Suprapubic skin (tissue), 4 donors: ENCODE data around the gene KRTAP9-1. TPM values are rescaled to one million over a fixed set of nuclear protein-coding genes. Genes with fewer than 3 reads are reported as not detected.

ENCODE experiments used
- DNase-seq, 2 donors: peaks; one replicate each; pipeline ENCODE4 v3.0.0-alpha.2; 2019; ENCODE audit warnings: low spot score in 2 of 2
- H3K27ac ChIP-seq: fragments of 200-600 bp; sonication (generic); one replicate; pipeline ENCODE4 v1.5.1; 2019
- H3K27me3 ChIP-seq: fragments of 200-600 bp; sonication (generic); one replicate; pipeline ENCODE4 v1.5.1; 2019
- H3K36me3 ChIP-seq: fragments of 200-600 bp; sonication (generic); one replicate; pipeline ENCODE4 v1.5.1; 2019
- H3K4me1 ChIP-seq: fragments of 200-600 bp; sonication (generic); one replicate; pipeline ENCODE4 v1.5.1; 2019
- H3K4me3 ChIP-seq: fragments of 200-600 bp; sonication (generic); one replicate; pipeline ENCODE4 v1.5.1; 2019; ENCODE audit warnings: mild to moderate bottlenecking
- H3K9me3 ChIP-seq: fragments of 200-600 bp; sonication (generic); one replicate; pipeline ENCODE4 v1.5.1; 2019
- EP300 ChIP-seq: sonication (generic); formaldehyde crosslinking; IDR thresholded peaks from one replicate; pipeline ENCODE4 v1.6.1; 2017; ENCODE audit warnings: antibody characterized with exemption
- POLR2A ChIP-seq, 2 donors: fragments of 450-650 bp; IDR thresholded peaks; one replicate each; pipeline ENCODE4 v1.6.1; 2017; ENCODE audit warnings: antibody characterized with exemption in 2 of 2, mild to moderate bottlenecking in 2 of 2, moderate library complexity in 2 of 2
- POLR2AphosphoS5 ChIP-seq, 3 donors: sonication (generic); formaldehyde crosslinking; IDR thresholded peaks; one replicate each; pipeline ENCODE4 v1.6.1; 2017; ENCODE audit warnings: antibody characterized with exemption in 3 of 3
- WGBS: methylation state at CpG from one replicate; pipeline ENCODE4 v1.1.5; 2018; 5-methylcytosine and 5-hydroxymethylcytosine counted together
- total RNA-seq, 4 donors: library from RNA; depleted of rRNA; stranded (reverse); fragments of >200 nt; gene quantifications; one replicate each; pipeline ENCODE4 v1.1.0, GENCODE V29; 2016
- TF ChIP-seq, protein P1 (sequence below), 2 donors: fragments of 200-600 bp in 1 of 2; fragments of 450-650 bp in 1 of 2; sonication (generic) in 1 of 2; IDR thresholded peaks; one replicate each; pipeline ENCODE4 v1.5.1; 2016 to 2019; ENCODE audit warnings: antibody characterized with exemption in 2 of 2, mild to moderate bottlenecking in 1 of 2, moderate library complexity in 1 of 2

Gene KRTAP9-1
- total RNA-seq, 4 donors from 2014 or later, result 1.1 TPM; not detected in 3

DNA sequence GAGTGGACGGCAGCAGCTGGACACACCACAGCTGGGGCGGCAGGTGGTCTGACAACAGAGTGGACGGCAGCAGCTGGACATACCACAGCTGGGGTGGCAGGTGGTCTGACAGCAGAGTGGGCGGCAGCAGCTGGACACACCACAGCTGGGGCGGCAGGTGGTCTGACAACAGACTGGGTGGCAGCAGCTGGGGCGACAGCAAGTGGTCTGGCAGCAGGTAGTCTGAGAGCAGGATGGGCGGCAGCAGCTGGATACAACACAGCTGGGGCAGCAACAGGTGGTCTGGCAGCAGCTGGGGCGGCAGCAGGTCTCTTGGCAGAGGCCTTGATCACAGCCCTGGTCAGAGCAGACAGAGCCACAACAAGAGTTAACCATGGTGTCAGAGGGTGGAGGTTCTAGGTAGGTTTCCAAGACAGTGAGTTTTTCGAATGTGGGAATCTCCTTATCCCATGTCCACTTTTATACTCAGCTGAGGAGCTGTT lies 5.2 kb upstream of the KRTAP9-1 start, which contains the start of gene KRTAP4-1:
KRTAP4-1 (minus strand) TSS at position 432 of the 482 bp plus-strand sequence; CDS start at position 375, 57 bp downstream.
- no peak for DNase-seq
- no peaks in the 10 kb centered on the region for H3K4me1 ChIP-seq
- no peaks in the 10 kb centered on the region for H3K27me3 ChIP-seq
- no peak within 1 kb of the TSS for H3K27ac ChIP-seq
- 70% methylated on average over 5 of the region's 9 CpGs for WGBS
- TF ChIP-seq POLR2A (IDR thresholded peaks at IDR 0.05), result no peak
- TF ChIP-seq POLR2AphosphoS5 (IDR thresholded peaks at IDR 0.05), result no peak
- TF ChIP-seq EP300, result no peak
- TF ChIP-seq, protein P1, sequence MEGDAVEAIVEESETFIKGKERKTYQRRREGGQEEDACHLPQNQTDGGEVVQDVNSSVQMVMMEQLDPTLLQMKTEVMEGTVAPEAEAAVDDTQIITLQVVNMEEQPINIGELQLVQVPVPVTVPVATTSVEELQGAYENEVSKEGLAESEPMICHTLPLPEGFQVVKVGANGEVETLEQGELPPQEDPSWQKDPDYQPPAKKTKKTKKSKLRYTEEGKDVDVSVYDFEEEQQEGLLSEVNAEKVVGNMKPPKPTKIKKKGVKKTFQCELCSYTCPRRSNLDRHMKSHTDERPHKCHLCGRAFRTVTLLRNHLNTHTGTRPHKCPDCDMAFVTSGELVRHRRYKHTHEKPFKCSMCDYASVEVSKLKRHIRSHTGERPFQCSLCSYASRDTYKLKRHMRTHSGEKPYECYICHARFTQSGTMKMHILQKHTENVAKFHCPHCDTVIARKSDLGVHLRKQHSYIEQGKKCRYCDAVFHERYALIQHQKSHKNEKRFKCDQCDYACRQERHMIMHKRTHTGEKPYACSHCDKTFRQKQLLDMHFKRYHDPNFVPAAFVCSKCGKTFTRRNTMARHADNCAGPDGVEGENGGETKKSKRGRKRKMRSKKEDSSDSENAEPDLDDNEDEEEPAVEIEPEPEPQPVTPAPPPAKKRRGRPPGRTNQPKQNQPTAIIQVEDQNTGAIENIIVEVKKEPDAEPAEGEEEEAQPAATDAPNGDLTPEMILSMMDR (IDR thresholded peaks at IDR 0.05), result no peak
- no peak within 1 kb of the TSS for H3K4me3 ChIP-seq
- no peaks in the 10 kb centered on the region for H3K36me3 ChIP-seq
- no peaks in the 10 kb centered on the region for H3K9me3 ChIP-seq

DNA sequence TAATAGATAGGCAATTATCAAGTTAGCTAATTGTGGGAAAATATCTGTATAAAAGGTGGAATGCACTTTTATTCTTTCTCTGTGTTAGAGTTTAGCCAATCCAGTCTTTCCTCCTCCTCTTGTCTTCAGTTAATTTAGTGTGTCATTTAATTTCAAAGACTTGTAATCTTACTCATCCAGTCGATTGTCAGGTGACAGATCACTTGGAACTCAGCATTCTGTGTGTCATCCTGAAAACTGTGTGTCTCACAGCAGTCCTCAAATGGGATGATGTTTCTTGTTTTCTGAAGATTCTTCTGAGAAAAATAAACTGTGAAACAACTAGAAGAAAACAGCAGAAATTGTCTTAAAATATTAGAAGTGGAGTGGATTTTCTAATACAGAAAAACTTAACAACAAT lies 4.7 kb upstream of the KRTAP9-1 start:
- H3K36me3 ChIP-seq, result no peaks in the 10 kb centered on the region

DNA sequence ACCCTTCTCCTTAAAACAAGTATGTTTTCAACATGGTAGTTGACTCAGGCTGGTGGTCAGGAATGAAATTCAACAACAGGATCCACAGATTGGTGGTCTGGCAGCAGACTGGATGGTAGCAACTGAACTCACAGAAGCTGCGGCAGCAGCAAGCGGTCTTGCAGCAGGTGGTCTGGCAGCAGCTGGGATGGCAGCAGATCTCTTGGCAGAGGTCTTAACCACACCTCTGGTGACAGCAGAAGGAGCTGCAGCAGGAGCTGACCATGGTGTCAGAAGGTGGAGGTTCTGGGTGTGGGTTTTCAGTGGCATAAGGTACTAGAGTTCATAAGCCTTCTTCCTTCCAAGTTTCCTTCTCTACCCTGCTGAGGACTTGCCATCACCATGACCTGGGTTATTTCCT lies 2.8 kb upstream of the KRTAP9-1 start:
- no peak for TF ChIP-seq POLR2A (IDR thresholded peaks at IDR 0.05)
- no peak for TF ChIP-seq EP300
- TF ChIP-seq, protein P1 (IDR thresholded peaks at IDR 0.05), result no peak
- no peak for TF ChIP-seq POLR2AphosphoS5 (IDR thresholded peaks at IDR 0.05)
- Histone ChIP-seq H3K27me3 (peaks cover 8% of the 10 kb centered on the region), H3K4me1 (no peaks in the 10 kb centered on the region), H3K27ac (no peak overlapping the region), H3K9me3 (no peaks in the 10 kb centered on the region), H3K36me3 (no peaks in the 10 kb centered on the region), H3K4me3 (no peak overlapping the region)
- 89% methylated on average over 2 of the region's 2 CpGs for WGBS
- no peak for DNase-seq

More for the DNA sequence above, 4.7 kb upstream of the KRTAP9-1 start:
- no peak for DNase-seq
- H3K9me3 ChIP-seq, result no peaks in the 10 kb centered on the region
- WGBS, result 38% methylated on average over 1 of the region's 1 CpG
- H3K4me1 ChIP-seq, result no peaks in the 10 kb centered on the region
- TF ChIP-seq, protein P1 (IDR thresholded peaks at IDR 0.05), result no peak
- no peak for TF ChIP-seq POLR2A (IDR thresholded peaks at IDR 0.05)
- no peak for TF ChIP-seq POLR2AphosphoS5 (IDR thresholded peaks at IDR 0.05)
- H3K4me3 ChIP-seq, result no peak overlapping the region
- peaks cover 3% of the 10 kb centered on the region for H3K27me3 ChIP-seq
- H3K27ac ChIP-seq, result no peak overlapping the region

DNA sequence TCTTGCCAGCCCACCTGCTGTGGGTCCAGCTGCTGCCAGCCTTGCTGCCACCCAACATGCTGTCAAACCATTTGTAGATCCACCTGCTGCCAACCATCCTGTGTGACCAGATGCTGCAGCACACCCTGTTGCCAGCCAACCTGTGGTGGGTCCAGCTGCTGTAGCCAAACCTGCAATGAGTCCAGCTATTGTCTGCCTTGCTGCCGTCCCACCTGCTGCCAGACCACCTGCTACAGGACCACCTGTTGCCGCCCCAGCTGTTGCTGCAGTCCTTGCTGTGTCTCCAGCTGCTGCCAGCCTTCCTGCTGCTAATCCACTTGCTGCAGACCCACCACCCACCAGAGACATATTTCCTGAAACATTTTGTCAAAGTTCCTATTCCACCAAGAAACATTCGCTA lies 641 bp downstream of the KRTAP9-1 start:
- H3K4me3 ChIP-seq, result no peak overlapping the region
- 92% methylated on average over 2 of the region's 3 CpGs for WGBS

DNA sequence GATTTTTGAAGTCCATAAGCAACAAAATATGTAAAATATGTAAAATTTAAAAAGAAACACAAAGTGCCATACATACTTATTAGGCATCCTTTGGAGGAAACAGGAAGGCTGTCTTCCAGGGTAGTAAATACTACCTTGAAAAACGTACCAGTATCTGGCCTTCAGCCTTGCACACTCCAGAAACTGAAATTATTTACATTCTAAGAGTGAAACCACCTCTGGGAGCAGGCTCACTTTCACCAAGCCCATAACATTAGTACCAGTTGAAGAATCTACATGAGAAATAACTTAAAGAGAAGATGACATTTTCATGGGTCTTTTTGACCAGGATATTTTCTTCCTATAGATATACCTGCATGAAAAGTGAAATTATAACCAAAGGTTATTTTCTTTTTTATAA lies 6.4 kb downstream of the KRTAP9-1 start:
- Histone ChIP-seq H3K4me1 (no peaks in the 10 kb centered on the region), H3K36me3 (no peaks in the 10 kb centered on the region), H3K27me3 (no peaks in the 10 kb centered on the region), H3K4me3 (no peak overlapping the region), H3K9me3 (no peaks in the 10 kb centered on the region), H3K27ac (no peak overlapping the region)
- TF ChIP-seq POLR2AphosphoS5 (IDR thresholded peaks at IDR 0.05) (no peak), POLR2A (IDR thresholded peaks at IDR 0.05) (no peak), EP300 (no peak)
- TF ChIP-seq, protein P1 (IDR thresholded peaks at IDR 0.05), result no peak
- WGBS, result 57% methylated on average over 1 of the region's 1 CpG
- no peak for DNase-seq

More for the DNA sequence above, 641 bp downstream of the KRTAP9-1 start:
- no peaks in the 10 kb centered on the region for H3K9me3 ChIP-seq
- H3K4me1 ChIP-seq, result no peaks in the 10 kb centered on the region
- H3K27ac ChIP-seq, result no peak overlapping the region
- H3K36me3 ChIP-seq, result no peaks in the 10 kb centered on the region
- H3K27me3 ChIP-seq, result peaks cover 8% of the 10 kb centered on the region
- no peak for DNase-seq
- TF ChIP-seq POLR2A (IDR thresholded peaks at IDR 0.05) (no peak), POLR2AphosphoS5 (IDR thresholded peaks at IDR 0.05) (no peak), EP300 (no peak)
- TF ChIP-seq, protein P1 (IDR thresholded peaks at IDR 0.05), result no peak
